SH-SY5Y (cell line): ENCODE data around the gene PCSK9.

Experiments used
- GATA2 ChIP-seq: IDR thresholded peaks from 2 replicates; pipeline ENCODE4 v1.6.1; 2011; ENCODE audit warnings: mild to moderate bottlenecking, low read depth, low read length
- GATA3 ChIP-seq: IDR thresholded peaks from 2 replicates; pipeline ENCODE4 v1.6.1; 2011; ENCODE audit warnings: low read depth, mild to moderate bottlenecking, low read length, moderate library complexity

DNA sequence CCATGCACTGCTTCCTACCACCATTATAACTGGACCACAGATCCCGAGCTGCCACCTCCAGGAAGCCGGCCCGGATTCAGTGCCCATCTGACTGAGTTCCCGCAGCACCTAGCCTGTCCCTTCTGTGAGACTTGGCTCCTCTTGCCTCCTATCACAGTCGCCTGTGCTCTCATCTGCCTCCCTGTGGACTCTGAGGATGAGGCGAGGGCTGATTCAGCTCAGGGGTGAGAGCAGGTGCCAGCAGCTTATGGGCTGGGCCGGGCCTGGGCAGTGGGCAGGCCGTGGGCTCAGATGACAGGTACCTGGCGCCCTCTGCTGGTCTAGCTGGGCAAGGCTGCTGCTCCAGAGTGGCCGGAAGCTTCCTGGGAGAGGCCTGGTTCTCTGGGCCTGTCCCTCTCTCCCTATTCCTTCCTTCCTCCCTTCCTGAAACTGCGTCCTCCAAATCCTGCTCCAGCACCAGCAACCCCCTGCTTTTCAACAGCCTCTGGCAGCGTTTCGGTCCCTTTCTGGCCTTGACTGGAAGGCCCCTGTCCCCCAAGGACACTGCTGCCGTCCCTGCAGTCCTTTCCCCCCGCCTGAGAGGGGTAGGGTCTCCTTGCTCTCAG lies 17.3 kb upstream of the PCSK9 start:
- TF ChIP-seq GATA2 (no peak), GATA3 (no peak)
